ENCODE measurements around the gene ACOX2.

GRCh38 chr3:58502872-58503271 is 34.1 kb downstream of the ACOX2 start:
- TF ChIP-seq, protein P1, sequence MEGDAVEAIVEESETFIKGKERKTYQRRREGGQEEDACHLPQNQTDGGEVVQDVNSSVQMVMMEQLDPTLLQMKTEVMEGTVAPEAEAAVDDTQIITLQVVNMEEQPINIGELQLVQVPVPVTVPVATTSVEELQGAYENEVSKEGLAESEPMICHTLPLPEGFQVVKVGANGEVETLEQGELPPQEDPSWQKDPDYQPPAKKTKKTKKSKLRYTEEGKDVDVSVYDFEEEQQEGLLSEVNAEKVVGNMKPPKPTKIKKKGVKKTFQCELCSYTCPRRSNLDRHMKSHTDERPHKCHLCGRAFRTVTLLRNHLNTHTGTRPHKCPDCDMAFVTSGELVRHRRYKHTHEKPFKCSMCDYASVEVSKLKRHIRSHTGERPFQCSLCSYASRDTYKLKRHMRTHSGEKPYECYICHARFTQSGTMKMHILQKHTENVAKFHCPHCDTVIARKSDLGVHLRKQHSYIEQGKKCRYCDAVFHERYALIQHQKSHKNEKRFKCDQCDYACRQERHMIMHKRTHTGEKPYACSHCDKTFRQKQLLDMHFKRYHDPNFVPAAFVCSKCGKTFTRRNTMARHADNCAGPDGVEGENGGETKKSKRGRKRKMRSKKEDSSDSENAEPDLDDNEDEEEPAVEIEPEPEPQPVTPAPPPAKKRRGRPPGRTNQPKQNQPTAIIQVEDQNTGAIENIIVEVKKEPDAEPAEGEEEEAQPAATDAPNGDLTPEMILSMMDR (conservative IDR thresholded peaks at IDR 0.05; ENCODE audit: low read length) = no peak
- TF ChIP-seq EZH2phosphoT487 (IDR thresholded peaks at IDR 0.05; ENCODE audit: borderline replicate concordance) = no peak
